Left hindlimb (tissue), 1 donor: ENCODE measurements around the gene HNRNPM.
"Not testable (repeated sequence)": the region's sequence is repeated elsewhere in the genome, so short reads cannot be mapped to it uniquely, and the experiment has no call there.

Experiments used
- DNase-seq: peaks from one replicate; pipeline ENCODE4 v3.0.0-alpha.2; 2018

Gene HNRNPM

GRCh38 chr19:8425331-8425730 lies 19.4 kb upstream of the HNRNPM start:
- not testable (repeated sequence) for DNase-seq

GRCh38 chr19:8426283-8426682 lies 18.5 kb upstream of the HNRNPM start:
- no peak for DNase-seq

- no peak for DNase-seq
These were observed 15.7 kb upstream of the HNRNPM start for GRCh38 chr19:8429044-8429443.

- DNase-seq: no peak
These were observed 14.9 kb upstream of the HNRNPM start for GRCh38 chr19:8429826-8430225.

- DNase-seq: no peak
These were observed 14.1 kb upstream of the HNRNPM start for GRCh38 chr19:8430650-8431049.

- no peak for DNase-seq
These were observed 6.5 kb upstream of the HNRNPM start for GRCh38 chr19:8438236-8438635.

- DNase-seq: no peak
These were observed 2.8 kb upstream of the HNRNPM start for GRCh38 chr19:8441725-8442544.

- not testable (repeated sequence) for DNase-seq
These were observed 567 bp upstream of the HNRNPM start for GRCh38 chr19:8444140-8444676.

GRCh38 chr19:8445488-8446001 lies 770 bp downstream of the HNRNPM start:
- DNase-seq: peak; percentile 67

GRCh38 chr19:8446061-8446709 lies 1.4 kb downstream of the HNRNPM start:
- DNase-seq: no peak

- no peak for DNase-seq
These were observed 5.1 kb downstream of the HNRNPM start for GRCh38 chr19:8449830-8450229.

- DNase-seq: no peak
These were observed 6.6 kb downstream of the HNRNPM start for GRCh38 chr19:8451377-8451776.

- DNase-seq: no peak
These were observed 7.1 kb downstream of the HNRNPM start for GRCh38 chr19:8451885-8452284.

GRCh38 chr19:8452446-8453123 lies 7.8 kb downstream of the HNRNPM start:
- no peak for DNase-seq

- DNase-seq: no peak
These were observed 8.8 kb downstream of the HNRNPM start for GRCh38 chr19:8453616-8454015.

- DNase-seq: no peak
These were observed 9.4 kb downstream of the HNRNPM start for GRCh38 chr19:8454218-8454617.

- DNase-seq: no peak
These were observed 10.2 kb downstream of the HNRNPM start for GRCh38 chr19:8455018-8455417.

- DNase-seq: no peak
These were observed 11.3 kb downstream of the HNRNPM start for GRCh38 chr19:8456064-8456463.

- DNase-seq: no peak
These were observed 12.4 kb downstream of the HNRNPM start for GRCh38 chr19:8457209-8457608.

- DNase-seq: no peak
These were observed 13.1 kb downstream of the HNRNPM start for GRCh38 chr19:8457827-8458226.

- DNase-seq: no peak
These were observed 13.6 kb downstream of the HNRNPM start for GRCh38 chr19:8458380-8458779.

- no peak for DNase-seq
These were observed 14.3 kb downstream of the HNRNPM start for GRCh38 chr19:8459095-8459494.

- DNase-seq: no peak
These were observed 14.9 kb downstream of the HNRNPM start for GRCh38 chr19:8459520-8460270.
